Stimulated activated CD4-positive, alpha-beta T cell treated with anti-CD3 and anti-CD28 coated beads, TNF-alpha, amount 100 ng/mL, for 4 hours (primary cell): Measurements from ENCODE around the gene GALNT5.
A peak's percentile ranks its signal among the peaks of the same experiment; 100 is the strongest.
"Not testable (repeated sequence)": the region's sequence is repeated elsewhere in the genome, so short reads cannot be mapped to it uniquely, and the experiment has no call there.

Experiments
- DNase-seq, 3 experiments: peaks; one replicate each; pipeline ENCODE4 v3.0.0-alpha.2; 2020; ENCODE audit warnings: low read depth in 3 of 3

The GALNT5 gene

GRCh38 chr2:157326698-157327097 lies 69.2 kb downstream of the GALNT5 start:
- no peak for DNase-seq

- DNase-seq: no peak
Observed at GRCh38 chr2:157327200-157327599, 69.7 kb downstream of the GALNT5 start.

GRCh38 chr2:157327621-157328500 lies 70.4 kb downstream of the GALNT5 start:
- DNase-seq: peak; percentile 79 to 86 (median 82)

- DNase-seq: no peak
Observed at GRCh38 chr2:157329524-157329923, 72.0 kb downstream of the GALNT5 start.

GRCh38 chr2:157333304-157334047 lies 76.0 kb downstream of the GALNT5 start:
- no peak for DNase-seq

GRCh38 chr2:157334335-157334734 lies 76.8 kb downstream of the GALNT5 start:
- DNase-seq: no peak

- no peak for DNase-seq
Observed at GRCh38 chr2:157334797-157335196, 77.3 kb downstream of the GALNT5 start.

GRCh38 chr2:157336137-157337010 lies 78.9 kb downstream of the GALNT5 start:
- DNase-seq: peak in 1 of 3 experiments; percentile 20

GRCh38 chr2:157337978-157338377 lies 80.5 kb downstream of the GALNT5 start:
- DNase-seq: no peak

GRCh38 chr2:157339965-157340655 lies 82.6 kb downstream of the GALNT5 start:
- DNase-seq: no peak

GRCh38 chr2:157341381-157341780 lies 83.9 kb downstream of the GALNT5 start:
- not testable (repeated sequence) for DNase-seq

- no peak for DNase-seq
Observed at GRCh38 chr2:157345647-157346389, 88.3 kb downstream of the GALNT5 start.

- DNase-seq: no peak
Observed at GRCh38 chr2:157348291-157348921, 90.9 kb downstream of the GALNT5 start.

GRCh38 chr2:157349949-157350515 lies 92.5 kb downstream of the GALNT5 start:
- DNase-seq: no peak

GRCh38 chr2:157355618-157356017 lies 98.1 kb downstream of the GALNT5 start:
- DNase-seq: no peak

GRCh38 chr2:157359628-157360027 lies 102.1 kb downstream of the GALNT5 start:
- no peak for DNase-seq

GRCh38 chr2:157361526-157361925 lies 104.0 kb downstream of the GALNT5 start:
- no peak for DNase-seq

- no peak for DNase-seq
Observed at GRCh38 chr2:157362627-157363026, 105.1 kb downstream of the GALNT5 start.

GRCh38 chr2:157363612-157364101 lies 106.2 kb downstream of the GALNT5 start:
- no peak for DNase-seq
